ENCODE results near the gene ZNF628.
A peak's percentile ranks its signal among the peaks of the same experiment; 100 is the strongest.

ZNF628 gene

GRCh38 chr19:55482156-55482961 lies 5.9 kb downstream of the ZNF628 start:
- no peak for DNase-seq (ENCODE audit: low read depth in 1 of 2, low spot score in 1 of 2)
- Histone ChIP-seq H3K27me3 (ENCODE audit: insufficient read depth, poor library complexity, severe bottlenecking) (no peaks in the 10 kb centered on the region), H3K27ac (replicated peaks) (no peak overlapping the region), H3K4me3 (replicated peaks; ENCODE audit: insufficient read depth, low read length) (no peak overlapping the region)
- TF ChIP-seq SPI1 (IDR thresholded peaks at IDR 0.05; ENCODE audit: borderline replicate concordance, low read depth) = no peak
- no peak for TF ChIP-seq CTCF (IDR thresholded peaks at IDR 0.05; ENCODE audit: insufficient read depth, low read length)
- no peak for TF ChIP-seq POLR2AphosphoS5 (IDR thresholded peaks at IDR 0.05; ENCODE audit: low read depth)
- no peak for TF ChIP-seq GABPA (IDR thresholded peaks at IDR 0.05; ENCODE audit: low read depth)
- TF ChIP-seq, protein P1, sequence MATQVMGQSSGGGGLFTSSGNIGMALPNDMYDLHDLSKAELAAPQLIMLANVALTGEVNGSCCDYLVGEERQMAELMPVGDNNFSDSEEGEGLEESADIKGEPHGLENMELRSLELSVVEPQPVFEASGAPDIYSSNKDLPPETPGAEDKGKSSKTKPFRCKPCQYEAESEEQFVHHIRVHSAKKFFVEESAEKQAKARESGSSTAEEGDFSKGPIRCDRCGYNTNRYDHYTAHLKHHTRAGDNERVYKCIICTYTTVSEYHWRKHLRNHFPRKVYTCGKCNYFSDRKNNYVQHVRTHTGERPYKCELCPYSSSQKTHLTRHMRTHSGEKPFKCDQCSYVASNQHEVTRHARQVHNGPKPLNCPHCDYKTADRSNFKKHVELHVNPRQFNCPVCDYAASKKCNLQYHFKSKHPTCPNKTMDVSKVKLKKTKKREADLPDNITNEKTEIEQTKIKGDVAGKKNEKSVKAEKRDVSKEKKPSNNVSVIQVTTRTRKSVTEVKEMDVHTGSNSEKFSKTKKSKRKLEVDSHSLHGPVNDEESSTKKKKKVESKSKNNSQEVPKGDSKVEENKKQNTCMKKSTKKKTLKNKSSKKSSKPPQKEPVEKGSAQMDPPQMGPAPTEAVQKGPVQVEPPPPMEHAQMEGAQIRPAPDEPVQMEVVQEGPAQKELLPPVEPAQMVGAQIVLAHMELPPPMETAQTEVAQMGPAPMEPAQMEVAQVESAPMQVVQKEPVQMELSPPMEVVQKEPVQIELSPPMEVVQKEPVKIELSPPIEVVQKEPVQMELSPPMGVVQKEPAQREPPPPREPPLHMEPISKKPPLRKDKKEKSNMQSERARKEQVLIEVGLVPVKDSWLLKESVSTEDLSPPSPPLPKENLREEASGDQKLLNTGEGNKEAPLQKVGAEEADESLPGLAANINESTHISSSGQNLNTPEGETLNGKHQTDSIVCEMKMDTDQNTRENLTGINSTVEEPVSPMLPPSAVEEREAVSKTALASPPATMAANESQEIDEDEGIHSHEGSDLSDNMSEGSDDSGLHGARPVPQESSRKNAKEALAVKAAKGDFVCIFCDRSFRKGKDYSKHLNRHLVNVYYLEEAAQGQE (IDR thresholded peaks at IDR 0.05; ENCODE audit: insufficient replicate concordance, low read depth) = no peak

GRCh38 chr19:55482967-55483705 lies 6.7 kb downstream of the ZNF628 start:
- H3K27ac ChIP-seq (replicated peaks) = no peak overlapping the region
- no peaks in the 10 kb centered on the region for H3K27me3 ChIP-seq (ENCODE audit: insufficient read depth, poor library complexity, severe bottlenecking)
- TF ChIP-seq, protein P1 (IDR thresholded peaks at IDR 0.05; ENCODE audit: insufficient replicate concordance, low read depth) = no peak
- TF ChIP-seq SPI1 (IDR thresholded peaks at IDR 0.05; ENCODE audit: borderline replicate concordance, low read depth) (no peak), CTCF (IDR thresholded peaks at IDR 0.05; ENCODE audit: insufficient read depth, low read length) (no peak), GABPA (IDR thresholded peaks at IDR 0.05; ENCODE audit: low read depth) (no peak), POLR2AphosphoS5 (IDR thresholded peaks at IDR 0.05; ENCODE audit: low read depth) (no peak)
- H3K4me3 ChIP-seq (replicated peaks; ENCODE audit: insufficient read depth, low read length) = no peak overlapping the region
- no peak for DNase-seq (ENCODE audit: low read depth in 1 of 2, low spot score in 1 of 2)

DNA sequence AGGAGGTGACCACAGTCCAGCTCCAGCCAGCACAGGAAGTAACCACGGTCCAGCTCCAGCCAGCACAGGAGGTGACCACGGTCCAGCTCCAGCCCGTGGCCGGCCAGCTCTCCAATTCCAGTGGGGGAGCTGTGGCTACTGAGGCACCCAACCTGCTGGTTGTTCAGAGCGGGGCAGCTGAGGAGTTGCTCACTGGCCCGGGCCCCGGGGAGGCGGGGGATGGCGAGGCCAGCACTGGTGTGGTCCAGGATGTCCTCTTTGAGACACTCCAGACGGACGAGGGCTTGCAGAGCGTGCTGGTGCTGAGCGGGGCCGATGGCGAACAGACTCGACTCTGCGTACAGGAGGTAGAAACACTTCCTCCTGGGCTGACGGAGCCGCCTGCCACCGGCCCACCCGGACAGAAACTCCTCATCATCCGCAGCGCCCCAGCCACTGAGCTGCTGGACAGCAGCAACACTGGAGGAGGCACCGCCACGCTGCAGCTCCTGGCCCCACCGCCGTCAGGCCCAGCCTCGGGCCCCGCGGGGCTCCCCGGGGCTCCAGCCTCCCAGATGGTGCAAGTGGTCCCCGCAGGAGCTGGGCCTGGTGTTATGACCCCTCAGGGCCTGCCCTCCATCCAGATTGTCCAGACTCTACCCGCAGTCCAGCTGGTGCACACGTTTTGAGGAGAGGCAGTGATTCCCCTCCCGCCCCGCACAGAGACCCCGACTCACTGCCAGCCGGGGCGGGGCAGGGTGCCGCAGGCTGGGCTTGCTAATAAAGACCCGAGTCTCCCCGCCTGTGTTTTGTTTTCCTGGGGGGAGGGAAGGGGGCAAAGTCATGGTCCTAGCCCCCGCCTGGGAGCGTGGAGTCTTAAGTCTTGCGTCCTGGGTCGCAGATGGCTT lies 7.5 kb downstream of the ZNF628 start:
- Histone ChIP-seq H3K27me3 (ENCODE audit: insufficient read depth, poor library complexity, severe bottlenecking) (no peaks in the 10 kb centered on the region), H3K27ac (replicated peaks) (no peak overlapping the region), H3K4me3 (replicated peaks; ENCODE audit: insufficient read depth, low read length) (peak overlapping the region; percentile 61; the same call in 1 of the 2 replicates)
- no peak for DNase-seq (ENCODE audit: low read depth in 1 of 2, low spot score in 1 of 2)
- no peak for TF ChIP-seq CTCF (IDR thresholded peaks at IDR 0.05; ENCODE audit: insufficient read depth, low read length)
- TF ChIP-seq, protein P1 (IDR thresholded peaks at IDR 0.05; ENCODE audit: insufficient replicate concordance, low read depth) = peak; percentile 65

All from HL-60 (cell line).